Stimulated activated naive B cell treated with anti-CD40 and anti-IgM and Interleukin-4, amounts not matched to agents 10 μg/mL and 1 μg/mL and 100 μg/mL, for 72 hours (primary cell): ENCODE measurements around the gene MCM9.
"Not testable (repeated sequence)": the region's sequence is repeated elsewhere in the genome, so short reads cannot be mapped to it uniquely, and the experiment has no call there.

Source experiments
- ATAC-seq, 2 donors: fragments of 150-1000 bp; cut with Tn5 transposase; replicated peaks; 2 replicates each; pipeline ENCODE4 v1.10.0; 2021; ENCODE audit warnings: moderate library complexity in 1 of 2
- DNase-seq: peaks from one replicate; pipeline ENCODE4 v3.0.0; 2021
- H3K27ac Mint-ChIP-seq: one replicate; pipeline ENCODE4 v1.8.0; 2022; ENCODE audit warnings: mild to moderate bottlenecking, mixed read lengths
- H3K27me3 Mint-ChIP-seq, 2 donors: one replicate each; pipeline ENCODE4 v1.8.0; 2022; ENCODE audit warnings: mixed read lengths in 2 of 2
- H3K36me3 Mint-ChIP-seq, 2 donors: one replicate each; pipeline ENCODE4 v1.8.0; 2022; ENCODE audit warnings: mixed read lengths in 2 of 2, mild to moderate bottlenecking in 1 of 2
- H3K4me1 Mint-ChIP-seq, 2 donors: one replicate each; pipeline ENCODE4 v1.8.0; 2022; ENCODE audit warnings: mixed read lengths in 2 of 2, mild to moderate bottlenecking in 1 of 2
- H3K4me3 Mint-ChIP-seq, 2 donors: one replicate each; pipeline ENCODE4 v1.8.0; 2022; ENCODE audit warnings: mild to moderate bottlenecking in 2 of 2, mixed read lengths in 2 of 2, moderate library complexity in 1 of 2
- H3K9me3 Mint-ChIP-seq, 2 donors: one replicate each; pipeline ENCODE4 v1.8.0; 2022; ENCODE audit warnings: mixed read lengths in 2 of 2, mild to moderate bottlenecking in 1 of 2

Gene MCM9

GRCh38 chr6:118780668-118781067 lies 154.3 kb downstream of the MCM9 start:
- no peak for ATAC-seq
- no peak for DNase-seq
- no peaks in the 10 kb centered on the region for H3K36me3 Mint-ChIP-seq
- H3K4me1 Mint-ChIP-seq, result peaks cover 7 to 17% of the 10 kb centered on the region in 2 donors
- no peaks in the 10 kb centered on the region for H3K27me3 Mint-ChIP-seq
- H3K27ac Mint-ChIP-seq, result no peak overlapping the region
- H3K4me3 Mint-ChIP-seq, result no peak overlapping the region
- no peaks in the 10 kb centered on the region for H3K9me3 Mint-ChIP-seq

- Mint-ChIP-seq H3K4me3 (no peak overlapping the region), H3K36me3 (no peaks in the 10 kb centered on the region), H3K27me3 (no peaks in the 10 kb centered on the region), H3K9me3 (no peaks in the 10 kb centered on the region), H3K4me1 (peaks cover 7 to 11% of the 10 kb centered on the region in 2 donors), H3K27ac (no peak overlapping the region)
- peak; percentile 78 to 83 for ATAC-seq
- peak; percentile 44 for DNase-seq
These were observed 158.1 kb downstream of the MCM9 start for GRCh38 chr6:118776607-118777549.

- ATAC-seq (no peak), DNase-seq (no peak)
- H3K4me3 Mint-ChIP-seq, result no peak overlapping the region
- no peaks in the 10 kb centered on the region for H3K27me3 Mint-ChIP-seq
- no peaks in the 10 kb centered on the region for H3K9me3 Mint-ChIP-seq
- H3K36me3 Mint-ChIP-seq, result no peaks in the 10 kb centered on the region
- H3K27ac Mint-ChIP-seq, result no peak overlapping the region
- peaks cover 7 to 11% of the 10 kb centered on the region in 2 donors for H3K4me1 Mint-ChIP-seq
These were observed 159.6 kb downstream of the MCM9 start for GRCh38 chr6:118775381-118775780.

- Mint-ChIP-seq H3K9me3 (no peaks in the 10 kb centered on the region), H3K27ac (no peak overlapping the region), H3K4me3 (no peak overlapping the region), H3K27me3 (no peaks in the 10 kb centered on the region), H3K36me3 (no peaks in the 10 kb centered on the region), H3K4me1 (peaks cover 7 to 11% of the 10 kb centered on the region in 2 donors)
- DNase-seq (no peak), ATAC-seq (no peak)
These were observed 160.4 kb downstream of the MCM9 start for GRCh38 chr6:118774581-118774980.

- H3K36me3 Mint-ChIP-seq, result no peaks in the 10 kb centered on the region
- H3K9me3 Mint-ChIP-seq, result no peaks in the 10 kb centered on the region
- no peak overlapping the region for H3K27ac Mint-ChIP-seq
- no peaks in the 10 kb centered on the region for H3K27me3 Mint-ChIP-seq
- H3K4me1 Mint-ChIP-seq, result peaks cover 11 to 22% of the 10 kb centered on the region in 2 donors
- ATAC-seq, result no peak
- H3K4me3 Mint-ChIP-seq, result no peak overlapping the region
- no peak for DNase-seq
These were observed 162.1 kb downstream of the MCM9 start for GRCh38 chr6:118772886-118773285.

GRCh38 chr6:118771253-118771652 lies 163.7 kb downstream of the MCM9 start:
- Mint-ChIP-seq H3K27ac (no peak overlapping the region), H3K4me1 (peaks cover 4 to 11% of the 10 kb centered on the region in 2 donors), H3K4me3 (no peak overlapping the region), H3K27me3 (no peaks in the 10 kb centered on the region), H3K9me3 (no peaks in the 10 kb centered on the region), H3K36me3 (no peaks in the 10 kb centered on the region)
- ATAC-seq (no peak), DNase-seq (no peak)

GRCh38 chr6:118770835-118771234 lies 164.1 kb downstream of the MCM9 start:
- no peak overlapping the region for H3K27ac Mint-ChIP-seq
- peaks cover 4 to 11% of the 10 kb centered on the region in 2 donors for H3K4me1 Mint-ChIP-seq
- no peaks in the 10 kb centered on the region for H3K27me3 Mint-ChIP-seq
- no peak overlapping the region for H3K4me3 Mint-ChIP-seq
- ATAC-seq, result no peak
- H3K9me3 Mint-ChIP-seq, result no peaks in the 10 kb centered on the region
- no peaks in the 10 kb centered on the region for H3K36me3 Mint-ChIP-seq
- no peak for DNase-seq

- Mint-ChIP-seq H3K36me3 (no peaks in the 10 kb centered on the region), H3K4me3 (no peak overlapping the region), H3K27me3 (no peaks in the 10 kb centered on the region), H3K4me1 (peaks cover 4 to 11% of the 10 kb centered on the region in 2 donors), H3K27ac (no peak overlapping the region), H3K9me3 (no peaks in the 10 kb centered on the region)
- DNase-seq (no peak), ATAC-seq (no peak)
These were observed 164.7 kb downstream of the MCM9 start for GRCh38 chr6:118770112-118770788.

GRCh38 chr6:118768904-118769325 lies 166.0 kb downstream of the MCM9 start:
- H3K9me3 Mint-ChIP-seq, result no peaks in the 10 kb centered on the region
- H3K4me1 Mint-ChIP-seq, result peaks cover 4 to 11% of the 10 kb centered on the region in 2 donors
- ATAC-seq, result peak in 1 of 2 donors; percentile 45
- no peaks in the 10 kb centered on the region for H3K27me3 Mint-ChIP-seq
- H3K36me3 Mint-ChIP-seq, result no peaks in the 10 kb centered on the region
- H3K4me3 Mint-ChIP-seq, result no peak overlapping the region
- no peak for DNase-seq
- peak overlapping the region; percentile 9 for H3K27ac Mint-ChIP-seq

GRCh38 chr6:118768441-118768840 lies 166.5 kb downstream of the MCM9 start:
- Mint-ChIP-seq H3K4me3 (no peak overlapping the region), H3K9me3 (no peaks in the 10 kb centered on the region), H3K36me3 (no peaks in the 10 kb centered on the region), H3K4me1 (peaks cover 4 to 11% of the 10 kb centered on the region in 2 donors), H3K27me3 (no peaks in the 10 kb centered on the region), H3K27ac (peak overlapping the region; percentile 9)
- ATAC-seq, result no peak
- no peak for DNase-seq

GRCh38 chr6:118765316-118765715 lies 169.6 kb downstream of the MCM9 start:
- not testable (repeated sequence) for H3K9me3 Mint-ChIP-seq, H3K36me3 Mint-ChIP-seq, H3K27me3 Mint-ChIP-seq, H3K4me3 Mint-ChIP-seq, DNase-seq, ATAC-seq
- H3K4me1 Mint-ChIP-seq, result peaks cover 4 to 11% of the 10 kb centered on the region in 2 donors
- peak overlapping the region; percentile 14 for H3K27ac Mint-ChIP-seq

- no peak for DNase-seq
- ATAC-seq, result no peak
- Mint-ChIP-seq H3K4me1 (peaks cover 4 to 11% of the 10 kb centered on the region in 2 donors), H3K36me3 (no peaks in the 10 kb centered on the region), H3K27me3 (no peaks in the 10 kb centered on the region), H3K27ac (no peak overlapping the region), H3K9me3 (no peaks in the 10 kb centered on the region), H3K4me3 (no peak overlapping the region)
These were observed 170.2 kb downstream of the MCM9 start for GRCh38 chr6:118764766-118765165.
